BJ (cell line): ENCODE results near the gene ROM1. TPM values are rescaled to one million over a fixed set of nuclear protein-coding genes. Genes with fewer than 3 reads are reported as not detected.

Experiments used
- CTCF ChIA-PET: fragments of 350-600 bp; formaldehyde crosslinking; extraction: SDS; loops from one replicate; lab custom pipeline; 2021; ENCODE audit warnings: antibody characterized with exemption, inconsistent platforms; lab: Yijun Ruan, JAX
- POLR2A ChIA-PET: fragments of 300-600 bp; sonication (Branson Sonifier 250); formaldehyde crosslinking; extraction: SDS; loops from one replicate; lab custom pipeline; 2021; ENCODE audit warnings: antibody characterized with exemption; lab: Charles Lee
- DNase-seq: peaks from one replicate; pipeline ENCODE4 v3.0.0-alpha.2; 2011; ENCODE audit warnings: low read depth
- H3K27me3 ChIP-seq: 2 replicates; pipeline ENCODE4 v1.6.0; 2011; ENCODE audit warnings: low read length; ENCODE audit not compliant: control insufficient read depth, insufficient read depth
- H3K36me3 ChIP-seq: 2 replicates; pipeline ENCODE4 v1.5.1; 2011; ENCODE audit warnings: low read length; ENCODE audit not compliant: control insufficient read depth, insufficient read depth
- H3K4me3 ChIP-seq: 2 replicates; pipeline ENCODE4 v1.5.1; 2011; ENCODE audit warnings: low read depth, mild to moderate bottlenecking, control low read depth, low read length
- polyA plus RNA-seq: library from polyadenylated mRNA; depleted of rRNA; stranded (reverse); fragments of >200 nt; gene quantifications from 2 replicates; pipeline ENCODE4 v1.2.3, GENCODE V29; 2011
- TF ChIP-seq, protein P1 (sequence below): IDR thresholded peaks from 2 replicates; pipeline ENCODE4 v1.5.1; 2011; ENCODE audit warnings: low read depth, mild to moderate bottlenecking, control low read depth, inconsistent platforms, low read length, moderate library complexity; ENCODE audit not compliant: insufficient read depth

The ROM1 gene
- polyA plus RNA-seq, 1 experiment = 2.2 TPM

DNA sequence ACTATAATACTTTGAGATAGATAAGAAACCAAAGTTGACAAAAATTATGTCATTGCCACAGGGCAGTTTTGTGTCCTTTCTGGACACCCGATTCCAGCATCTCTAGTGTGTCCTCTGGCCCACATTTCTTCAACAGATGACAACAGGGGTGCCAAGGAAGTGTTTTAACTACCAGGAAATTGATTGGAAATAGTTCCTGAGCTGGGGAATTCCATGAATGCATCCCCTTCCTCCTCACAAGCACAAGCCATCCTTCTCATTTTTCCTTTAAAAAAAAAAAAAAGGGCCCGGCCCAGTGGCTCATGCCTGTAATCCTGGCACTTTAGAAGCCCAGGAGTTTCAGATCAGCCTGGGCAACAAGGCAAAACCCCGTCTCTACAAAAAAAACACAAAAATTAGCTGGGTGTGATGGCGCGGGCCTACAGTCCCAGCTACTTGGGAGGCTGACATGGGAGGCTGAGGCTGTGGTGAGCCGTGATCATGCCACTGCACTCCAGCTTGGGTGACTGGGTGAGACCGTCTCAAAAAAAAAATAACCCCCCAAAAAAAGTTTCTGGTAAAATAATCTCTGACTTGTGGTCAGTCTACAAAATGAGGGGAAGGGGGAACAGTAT, 9.5 kb downstream of the ROM1 start:
- Histone ChIP-seq H3K36me3 (peaks cover 17% of the 10 kb centered on the region), H3K27me3 (no peaks in the 10 kb centered on the region), H3K4me3 (peak overlapping the region; percentile 54)
- POLR2A ChIA-PET = interaction anchor here (2.2 kb wide), 1 partner anchor 43 kb away, joined by 11 read pairs; the partner anchor contains the start of genes C11orf98 and CSKMT
- TF ChIP-seq, protein P1, sequence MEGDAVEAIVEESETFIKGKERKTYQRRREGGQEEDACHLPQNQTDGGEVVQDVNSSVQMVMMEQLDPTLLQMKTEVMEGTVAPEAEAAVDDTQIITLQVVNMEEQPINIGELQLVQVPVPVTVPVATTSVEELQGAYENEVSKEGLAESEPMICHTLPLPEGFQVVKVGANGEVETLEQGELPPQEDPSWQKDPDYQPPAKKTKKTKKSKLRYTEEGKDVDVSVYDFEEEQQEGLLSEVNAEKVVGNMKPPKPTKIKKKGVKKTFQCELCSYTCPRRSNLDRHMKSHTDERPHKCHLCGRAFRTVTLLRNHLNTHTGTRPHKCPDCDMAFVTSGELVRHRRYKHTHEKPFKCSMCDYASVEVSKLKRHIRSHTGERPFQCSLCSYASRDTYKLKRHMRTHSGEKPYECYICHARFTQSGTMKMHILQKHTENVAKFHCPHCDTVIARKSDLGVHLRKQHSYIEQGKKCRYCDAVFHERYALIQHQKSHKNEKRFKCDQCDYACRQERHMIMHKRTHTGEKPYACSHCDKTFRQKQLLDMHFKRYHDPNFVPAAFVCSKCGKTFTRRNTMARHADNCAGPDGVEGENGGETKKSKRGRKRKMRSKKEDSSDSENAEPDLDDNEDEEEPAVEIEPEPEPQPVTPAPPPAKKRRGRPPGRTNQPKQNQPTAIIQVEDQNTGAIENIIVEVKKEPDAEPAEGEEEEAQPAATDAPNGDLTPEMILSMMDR = no peak
- CTCF ChIA-PET = interaction anchor here (0.7 to 4.0 kb wide), 5 partner anchors 11 to 227 kb away, joined by 3 to 26 read pairs (median 3); partner anchors contain the start of genes EML3, ROM1 and TUT1
- no peak for DNase-seq

DNA sequence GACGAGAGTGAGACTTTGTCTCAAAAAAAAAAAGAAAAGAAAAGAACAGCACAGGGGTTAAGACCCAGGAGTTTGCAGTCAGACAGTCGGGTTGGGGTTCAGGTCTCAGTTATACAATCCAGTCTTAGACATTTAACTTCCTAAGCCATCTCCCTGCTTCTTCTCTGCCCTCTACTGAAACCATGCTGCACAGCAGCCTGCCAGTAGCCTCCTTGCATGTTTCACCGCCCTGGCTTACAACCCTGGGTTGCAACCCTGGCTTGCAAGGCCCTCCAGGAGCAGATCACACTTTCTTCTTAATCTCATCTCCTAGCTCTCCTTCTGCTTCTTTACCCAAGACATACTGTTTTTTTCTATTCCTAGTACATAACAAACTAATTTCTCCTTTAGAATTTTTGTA, 14.7 kb downstream of the ROM1 start:
- DNase-seq = no peak
- ChIA-PET CTCF (interaction anchor here (1.1 to 1.4 kb wide), 3 partner anchors 9 to 232 kb away, joined by 3 to 7 read pairs (median 5); no protein-coding TSS in a partner anchor), POLR2A (interaction anchor here (0.6 kb wide), 1 partner anchor 212 kb away, joined by 3 read pairs; no protein-coding TSS in a partner anchor)
- Histone ChIP-seq H3K4me3 (no peak overlapping the region), H3K36me3 (peaks cover 51% of the 10 kb centered on the region), H3K27me3 (no peaks in the 10 kb centered on the region)
- TF ChIP-seq, protein P1 = 0 out of 2 replicates have a peak, but pooled peaks have one; percentile 6

DNA sequence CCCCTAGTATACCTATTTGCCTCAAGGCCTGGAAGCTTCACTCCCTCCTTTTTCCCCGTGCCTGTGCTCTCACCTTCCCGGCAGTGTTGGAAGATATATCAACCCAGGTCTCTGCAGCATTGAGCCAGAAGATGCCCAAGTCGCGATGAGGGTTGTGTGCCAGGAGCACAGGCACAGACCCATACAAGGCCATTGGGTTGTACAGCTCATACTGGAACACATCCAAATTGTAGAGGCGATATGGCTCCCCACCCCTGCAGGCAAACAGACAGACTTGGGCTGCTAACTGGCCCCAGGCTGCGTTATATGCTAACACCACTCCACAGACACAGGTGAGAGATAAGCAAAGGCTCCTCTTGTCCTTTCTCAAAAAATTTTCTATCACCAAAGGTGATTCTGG, 19.4 kb downstream of the ROM1 start:
- H3K4me3 ChIP-seq = no peak overlapping the region
- ChIA-PET POLR2A (interaction anchor here (0.5 kb wide), 1 partner anchor 229 kb away, joined by 9 read pairs; no protein-coding TSS in a partner anchor), CTCF (no interaction called here)
- TF ChIP-seq, protein P1 = no peak
- no peaks in the 10 kb centered on the region for H3K27me3 ChIP-seq
- DNase-seq = no peak
- H3K36me3 ChIP-seq = peaks cover 54% of the 10 kb centered on the region

DNA sequence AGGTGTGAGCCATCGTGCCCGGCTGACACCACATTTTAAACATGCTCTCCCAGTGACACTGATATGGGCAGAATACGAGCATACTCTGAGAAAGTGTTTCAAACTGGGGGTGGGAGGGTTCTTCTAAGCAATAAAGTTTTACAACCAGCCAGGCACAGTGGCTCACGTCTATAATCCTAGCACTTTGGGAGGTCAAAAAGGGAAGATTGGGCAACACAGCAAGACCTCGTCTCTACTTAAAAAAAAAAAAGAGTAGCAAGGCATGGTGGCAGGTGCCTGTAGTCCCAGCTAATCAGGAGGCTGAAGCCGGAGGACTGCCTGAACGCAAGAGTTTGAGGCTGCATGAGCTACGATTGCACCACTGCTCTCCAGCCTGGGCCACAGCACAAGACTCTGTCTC, 31.2 kb downstream of the ROM1 start:
- Histone ChIP-seq H3K4me3 (no peak overlapping the region), H3K27me3 (no peaks in the 10 kb centered on the region), H3K36me3 (peaks cover 23% of the 10 kb centered on the region)
- TF ChIP-seq, protein P1 = no peak
- CTCF ChIA-PET = interaction anchor here (0.7 to 1.1 kb wide), 3 partner anchors 29 to 52 kb away, joined by 3 to 4 read pairs (median 3); partner anchors contain the start of gene TUT1
- DNase-seq = no peak
- POLR2A ChIA-PET = no interaction called here

DNA sequence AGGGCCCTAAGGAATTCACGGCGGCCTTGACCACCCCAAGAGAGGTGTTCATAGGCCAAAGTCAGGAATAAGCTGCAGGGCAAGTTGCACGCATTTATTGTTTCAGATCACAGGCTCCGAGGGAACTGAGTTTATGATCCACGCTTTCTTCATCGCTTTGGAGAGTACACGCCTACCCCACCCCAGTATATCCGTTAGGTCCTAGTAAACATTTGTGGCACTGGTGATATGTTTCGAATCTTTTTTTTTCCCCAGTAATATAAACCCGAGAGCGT, 32.6 kb downstream of the ROM1 start:
- TF ChIP-seq, protein P1 = no peak
- ChIA-PET POLR2A (interaction anchor here (1.5 kb wide), 1 partner anchor 20 kb away, joined by 19 read pairs; the partner anchor contains the start of genes C11orf98 and CSKMT), CTCF (interaction anchor here (0.6 to 1.1 kb wide), 2 partner anchors 221 to 1559 kb away, joined by 3 read pairs; no protein-coding TSS in a partner anchor)
- no peaks in the 10 kb centered on the region for H3K27me3 ChIP-seq
- H3K4me3 ChIP-seq = peak overlapping the region; percentile 73
- no peak for DNase-seq
- H3K36me3 ChIP-seq = peaks cover 25% of the 10 kb centered on the region
